Panc1 (cell line): ENCODE data around the gene SEMA7A. TPM values are rescaled to one million over a fixed set of nuclear protein-coding genes. Genes with fewer than 3 reads are reported as not detected.

Experiments used
- ATAC-seq: fragments of 200-7000 bp; cut with Tn5 transposase; 2 replicates; pipeline ENCODE4 v1.9.1; 2020; ENCODE audit warnings: mild to moderate bottlenecking, moderate library complexity
- BruUV-seq: library from RNA; stranded (reverse); fragments of 400-500 nt; replicated peaks from 2 replicates; lab custom pipeline; 2021; lab: Mats Ljungman, UMichigan
- CTCF ChIA-PET: fragments of 300-600 bp; sonication (Branson Sonifier 250); formaldehyde crosslinking; loops from one replicate; lab custom pipeline; 2022; ENCODE audit warnings: antibody characterized with exemption; lab: Charles Lee
- POLR2A ChIA-PET: fragments of 300-600 bp; sonication (Branson Sonifier 250); formaldehyde crosslinking; loops from one replicate; lab custom pipeline; 2022; ENCODE audit warnings: antibody characterized with exemption; lab: Charles Lee
- DNase-seq: peaks from one replicate; pipeline ENCODE4 v3.0.0-alpha.2; 2010; ENCODE audit warnings: low read depth, low spot score
- H3K27ac ChIP-seq: 2 replicates; pipeline ENCODE4 v1.5.1; 2011; ENCODE audit warnings: mild to moderate bottlenecking, low read length, inconsistent platforms
- H3K27me3 ChIP-seq: fragments of 200-500 bp; sonication (Bioruptor generic); 2 replicates; pipeline ENCODE4 v1.6.0; 2014; ENCODE audit warnings: low read length, inconsistent platforms; ENCODE audit not compliant: control insufficient read depth, insufficient read depth
- H3K36me3 ChIP-seq: fragments of 200-500 bp; sonication (Bioruptor generic); 2 replicates; pipeline ENCODE4 v1.5.1; 2014; ENCODE audit warnings: inconsistent platforms, mild to moderate bottlenecking, low read length, moderate library complexity; ENCODE audit not compliant: control insufficient read depth, insufficient read depth
- H3K4me1 ChIP-seq: 2 replicates; pipeline ENCODE4 v1.5.1; 2011; ENCODE audit warnings: inconsistent platforms, mild to moderate bottlenecking, low read length, moderate library complexity; ENCODE audit not compliant: control insufficient read depth, insufficient read depth
- H3K4me3 ChIP-seq, 2 experiments: 2 replicates each; pipeline ENCODE4 v1.5.1; 2011 to 2012; ENCODE audit warnings: low read depth in 2 of 2, low read length in 2 of 2, mild to moderate bottlenecking in 2 of 2, inconsistent platforms in 1 of 2, moderate library complexity in 1 of 2
- H3K9me3 ChIP-seq: fragments of 200-500 bp; sonication (Bioruptor generic); 2 replicates; pipeline ENCODE4 v1.5.1; 2014; ENCODE audit warnings: low read depth, mild to moderate bottlenecking, inconsistent platforms, low read length, moderate library complexity; ENCODE audit not compliant: control insufficient read depth, insufficient read depth
- CTCF ChIP-seq: fragments of 450-650 bp; IDR thresholded peaks from 2 replicates; pipeline ENCODE4 v1.5.1; 2017; ENCODE audit warnings: mild to moderate bottlenecking
- POLR2AphosphoS5 ChIP-seq: IDR thresholded peaks from 2 replicates; pipeline ENCODE4 v1.6.1; 2012; ENCODE audit warnings: mild to moderate bottlenecking, low read depth, low read length, moderate library complexity
- REST ChIP-seq, 2 experiments: IDR thresholded peaks; 2 replicates each; pipeline ENCODE4 v1.6.1; 2011 to 2012; ENCODE audit warnings: low read depth in 2 of 2, control low read depth in 1 of 2, low read length in 1 of 2, mild to moderate bottlenecking in 1 of 2, moderate library complexity in 1 of 2; ENCODE audit not compliant: insufficient read depth in 1 of 2
- SIN3A ChIP-seq: IDR thresholded peaks from 2 replicates; pipeline ENCODE4 v1.6.1; 2012; ENCODE audit warnings: low read depth, mild to moderate bottlenecking, low read length, moderate library complexity, borderline replicate concordance; ENCODE audit not compliant: insufficient read depth
- TCF7L2 ChIP-seq: IDR thresholded peaks from 2 replicates; pipeline ENCODE4 v1.6.1; 2011; ENCODE audit warnings: mild to moderate bottlenecking, low read depth, low read length, inconsistent platforms
- in situ Hi-C: cut with HindIII; loops from 2 replicates; pipeline ENCODE4 v1.10.0; 2016; ENCODE audit warnings: low sequenced_read_pairs, low pct_unique_long_range_greater_than_20kb
- intact Hi-C: fragments of 100-400 bp; cut with micrococcal nuclease; formaldehyde crosslinking; loops from one replicate; pipeline ENCODE4 v1.10.0; 2022; ENCODE audit not compliant: unreplicated experiment
- total RNA-seq: library from RNA; stranded (reverse); gene quantifications from one replicate; pipeline ENCODE4 v1.2.1, GENCODE V29; 2021; ENCODE audit not compliant: unreplicated experiment

SEMA7A gene
- total RNA-seq, 1 experiment from 2014 or later, result 11.2 TPM

GRCh38 chr15:74382004-74382816 lies 51.5 kb downstream of the SEMA7A start:
- intact Hi-C loops (loop anchor here (1.0 to 5.0 kb wide), 2 partner anchors 56 to 160 kb away; partner anchors contain the start of gene ARID3B), in situ Hi-C loops (no loop called here)
- Histone ChIP-seq H3K27me3 (no peaks in the 10 kb centered on the region), H3K27ac (peak overlapping the region; percentile 12; the same call in 1 of the 2 replicates), H3K4me1 (peaks cover 32% of the 10 kb centered on the region), H3K4me3 (no peak overlapping the region), H3K9me3 (no peaks in the 10 kb centered on the region), H3K36me3 (no peaks in the 10 kb centered on the region)
- BruUV-seq, result no TSS peak
- ATAC-seq (peak; percentile 95), DNase-seq (no peak)
- peak; percentile 95 for TF ChIP-seq CTCF
- no peak for TF ChIP-seq TCF7L2
- POLR2A ChIA-PET, result interaction anchor here (0.6 kb wide), 1 partner anchor 89 kb away, joined by 3 read pairs; no protein-coding TSS in a partner anchor
- CTCF ChIA-PET, result interaction anchor here (0.5 to 1.0 kb wide), 9 partner anchors 8 to 329 kb away, joined by 3 to 8 read pairs (median 4); no protein-coding TSS in a partner anchor

GRCh38 chr15:74381481-74381880 lies 52.3 kb downstream of the SEMA7A start:
- in situ Hi-C loops (no loop called here), intact Hi-C loops (loop anchor here (5.0 kb wide), 1 partner anchor 161 kb away; the partner anchor contains the start of gene ARID3B)
- no peak overlapping the region for H3K4me3 ChIP-seq
- ChIA-PET POLR2A (interaction anchor here (0.6 kb wide), 1 partner anchor 90 kb away, joined by 3 read pairs; no protein-coding TSS in a partner anchor), CTCF (interaction anchor here (0.5 to 0.6 kb wide), 3 partner anchors 14 to 78 kb away, joined by 3 to 5 read pairs (median 3); partner anchors contain the start of gene CYP11A1)
- no peak for DNase-seq
- no peak for TF ChIP-seq CTCF
- H3K4me1 ChIP-seq, result peaks cover 27% of the 10 kb centered on the region
- H3K27me3 ChIP-seq, result no peaks in the 10 kb centered on the region
- no peaks in the 10 kb centered on the region for H3K9me3 ChIP-seq
- ATAC-seq, result no peak
- BruUV-seq, result no TSS peak
- no peaks in the 10 kb centered on the region for H3K36me3 ChIP-seq
- no peak overlapping the region for H3K27ac ChIP-seq

- TF ChIP-seq POLR2AphosphoS5 (no peak), SIN3A (no peak), REST (IDR thresholded peaks at IDR 0.05; ENCODE audit: insufficient read depth in 1 of 2, low read depth in 2 of 2, low read length in 1 of 2) (no peak), CTCF (no peak)
- in situ Hi-C loops (no loop called here), intact Hi-C loops (loop anchor here (5.0 kb wide), 1 partner anchor 161 kb away; the partner anchor contains the start of gene ARID3B)
- H3K27ac ChIP-seq, result no peak overlapping the region
- DNase-seq (no peak), ATAC-seq (no peak)
- ChIA-PET CTCF (interaction anchor here (0.6 kb wide), 2 partner anchors 14 to 60 kb away, joined by 3 read pairs; partner anchors contain the start of gene CYP11A1), POLR2A (interaction anchor here (0.6 kb wide), 1 partner anchor 90 kb away, joined by 3 read pairs; no protein-coding TSS in a partner anchor)
- no peaks in the 10 kb centered on the region for H3K36me3 ChIP-seq
- no peak overlapping the region for H3K4me3 ChIP-seq
- H3K9me3 ChIP-seq, result no peaks in the 10 kb centered on the region
- peaks cover 27% of the 10 kb centered on the region for H3K4me1 ChIP-seq
- BruUV-seq, result no TSS peak
- no peaks in the 10 kb centered on the region for H3K27me3 ChIP-seq
Observed at GRCh38 chr15:74381190-74381453, 52.6 kb downstream of the SEMA7A start.
